H9 (cell line): ENCODE data around the gene AFG1L. TPM values are rescaled to one million over a fixed set of nuclear protein-coding genes. Genes with fewer than 3 reads are reported as not detected.

Experiments used
- DNase-seq: peaks from one replicate; pipeline ENCODE4 v3.0.0-alpha.2; 2017
- H2AFZ ChIP-seq: one replicate; pipeline ENCODE4 v1.6.1; 2013; ENCODE audit warnings: mild to moderate bottlenecking, low read length, control low read depth, moderate library complexity
- H2AK5ac ChIP-seq: 2 replicates; pipeline ENCODE4 v1.6.1; 2013; ENCODE audit warnings: low read length, control low read depth, mixed read lengths; ENCODE audit not compliant: insufficient read length
- H2BK120ac ChIP-seq: one replicate; pipeline ENCODE4 v1.6.1; 2013; ENCODE audit warnings: low read depth, mild to moderate bottlenecking, low read length, control low read depth, inconsistent platforms; ENCODE audit not compliant: poor library complexity, severe bottlenecking
- H2BK12ac ChIP-seq: 2 replicates; pipeline ENCODE4 v1.6.1; 2013; ENCODE audit warnings: low read length, control low read depth, mixed read lengths, low read depth; ENCODE audit not compliant: insufficient read length
- H2BK15ac ChIP-seq: 2 replicates; pipeline ENCODE4 v1.6.1; 2013; ENCODE audit warnings: low read depth, low read length, control low read depth
- H2BK20ac ChIP-seq: one replicate; pipeline ENCODE4 v1.6.1; 2013; ENCODE audit warnings: low read depth, mild to moderate bottlenecking, low read length, control low read depth, inconsistent platforms; ENCODE audit not compliant: poor library complexity, severe bottlenecking
- H2BK5ac ChIP-seq: 2 replicates; pipeline ENCODE4 v1.6.1; 2013; ENCODE audit warnings: low read length, control low read depth, mixed read lengths; ENCODE audit not compliant: insufficient read length
- H3K14ac ChIP-seq: 2 replicates; pipeline ENCODE4 v1.6.1; 2013; ENCODE audit warnings: low read length, control low read depth; ENCODE audit not compliant: insufficient read depth
- H3K18ac ChIP-seq: 2 replicates; pipeline ENCODE4 v1.6.1; 2013; ENCODE audit warnings: low read depth, mild to moderate bottlenecking, mixed read lengths, low read length, control low read depth; ENCODE audit not compliant: insufficient read length
- H3K23ac ChIP-seq: 2 replicates; pipeline ENCODE4 v1.6.1; 2013; ENCODE audit warnings: low read length, control low read depth, mixed read lengths, low read depth; ENCODE audit not compliant: insufficient read length
- H3K23me2 ChIP-seq: 2 replicates; pipeline ENCODE4 v1.6.1; 2013; ENCODE audit warnings: low read depth, mild to moderate bottlenecking, mixed read lengths, low read length, control low read depth; ENCODE audit not compliant: insufficient read length, poor library complexity, severe bottlenecking
- H3K27ac ChIP-seq: 2 replicates; pipeline ENCODE4 v1.5.1; 2013; ENCODE audit warnings: low read length, control low read depth, mixed read lengths, low read depth; ENCODE audit not compliant: insufficient read length
- H3K27me3 ChIP-seq: 2 replicates; pipeline ENCODE4 v1.6.1; 2013; ENCODE audit warnings: low read length, control low read depth, inconsistent platforms; ENCODE audit not compliant: insufficient read depth
- H3K4ac ChIP-seq: 2 replicates; pipeline ENCODE4 v1.6.1; 2013; ENCODE audit warnings: low read depth, mild to moderate bottlenecking, control low read depth, inconsistent platforms, low read length, moderate library complexity
- H3K4me1 ChIP-seq: 2 replicates; pipeline ENCODE4 v1.6.1; 2013; ENCODE audit warnings: low read length, control low read depth, inconsistent platforms; ENCODE audit not compliant: insufficient read depth
- H3K4me2 ChIP-seq: 2 replicates; pipeline ENCODE4 v1.6.1; 2013; ENCODE audit warnings: low read length, control low read depth, mixed read lengths; ENCODE audit not compliant: insufficient read length, insufficient read depth
- H3K56ac ChIP-seq: 2 replicates; pipeline ENCODE4 v1.6.1; 2013; ENCODE audit warnings: low read depth, mild to moderate bottlenecking, mixed read lengths, low read length, control low read depth; ENCODE audit not compliant: insufficient read length
- H3K79me1 ChIP-seq: 2 replicates; pipeline ENCODE4 v1.6.1; 2013; ENCODE audit warnings: low read depth, mild to moderate bottlenecking, moderate library complexity, low read length, control low read depth, inconsistent platforms; ENCODE audit not compliant: insufficient read depth, poor library complexity, severe bottlenecking
- H3K79me2 ChIP-seq: 2 replicates; pipeline ENCODE4 v1.6.1; 2013; ENCODE audit warnings: low read length, control low read depth, inconsistent platforms; ENCODE audit not compliant: insufficient read depth
- H3K9ac ChIP-seq: 2 replicates; pipeline ENCODE4 v1.6.1; 2013; ENCODE audit warnings: low read length, control low read depth, mixed read lengths; ENCODE audit not compliant: insufficient read length; ENCODE audit errors: extremely low read depth
- H3K9me3 ChIP-seq: one replicate; pipeline ENCODE4 v1.6.1; 2013; ENCODE audit warnings: low read depth, low read length, inconsistent platforms; ENCODE audit not compliant: control insufficient read depth
- H3T11ph ChIP-seq: one replicate; pipeline ENCODE4 v1.6.1; 2013; ENCODE audit warnings: mild to moderate bottlenecking, low read length, control low read depth, inconsistent platforms
- H4K20me1 ChIP-seq: one replicate; pipeline ENCODE4 v1.6.1; 2013; ENCODE audit not compliant: control insufficient read depth, insufficient read length, insufficient read depth
- H4K5ac ChIP-seq: 2 replicates; pipeline ENCODE4 v1.6.1; 2013; ENCODE audit warnings: low read depth, mild to moderate bottlenecking, mixed read lengths, low read length, control low read depth; ENCODE audit not compliant: insufficient read length
- H4K8ac ChIP-seq: replicated peaks from 2 replicates; pipeline ENCODE4 v1.6.1; 2013; ENCODE audit warnings: low read length, control low read depth, mixed read lengths, low read depth; ENCODE audit not compliant: insufficient read length
- H4K91ac ChIP-seq: 2 replicates; pipeline ENCODE4 v1.6.1; 2013; ENCODE audit warnings: low read depth, mild to moderate bottlenecking, moderate library complexity, mixed read lengths, low read length, control low read depth; ENCODE audit not compliant: insufficient read length
- H3K27ac Mint-ChIP-seq, 3 experiments: 2 replicates in 2 of 3; 3 replicates in 1 of 3; pipeline ENCODE4 v1.8.0; 2020 to 2021; ENCODE audit warnings: mixed read lengths in 3 of 3, mild to moderate bottlenecking in 1 of 3, moderate library complexity in 1 of 3
- H3K27me3 Mint-ChIP-seq: 2 replicates; pipeline ENCODE4 v1.8.0; 2021; ENCODE audit warnings: low read depth, mild to moderate bottlenecking, moderate library complexity, mixed read lengths
- H3K36me3 Mint-ChIP-seq, 3 experiments: 2 replicates in 2 of 3; 3 replicates in 1 of 3; pipeline ENCODE4 v1.8.0; 2020 to 2021; ENCODE audit warnings: low read depth in 3 of 3, mixed read lengths in 3 of 3; ENCODE audit not compliant: insufficient read depth in 1 of 3
- H3K4me1 Mint-ChIP-seq, 2 experiments: 2 replicates each; pipeline ENCODE4 v1.8.0; 2020; ENCODE audit warnings: mixed read lengths in 2 of 2
- H3K4me3 Mint-ChIP-seq, 2 experiments: 2 replicates in 1 of 2; 3 replicates in 1 of 2; pipeline ENCODE4 v1.8.0; 2020 to 2021; ENCODE audit warnings: mild to moderate bottlenecking in 2 of 2, mixed read lengths in 2 of 2, moderate library complexity in 1 of 2
- H3K9me3 Mint-ChIP-seq, 2 experiments: 2 replicates in 1 of 2; 3 replicates in 1 of 2; pipeline ENCODE4 v1.8.0; 2020; ENCODE audit warnings: mild to moderate bottlenecking in 2 of 2, mixed read lengths in 2 of 2, moderate library complexity in 1 of 2
- WGBS: extraction: QIAGEN DNeasy Blood & Tissue Kit; methylation state at CpG from one replicate; pipeline ENCODE4 v1.1.7; 2013; ENCODE audit warnings: missing lambda C conversion rate, low lambda C conversion rate, mixed read lengths; ENCODE audit not compliant: insufficient read length; ENCODE audit errors: extremely low coverage; 5-methylcytosine and 5-hydroxymethylcytosine counted together
- total RNA-seq: library from RNA; stranded (reverse); gene quantifications from 2 replicates; pipeline ENCODE4 v1.2.1, GENCODE V29; 2021
- TF ChIP-seq, protein P1 (sequence below): fragments of 200-600 bp; sonication (generic); conservative IDR thresholded peaks from 3 replicates; pipeline ENCODE4 v1.8.0; 2021; ENCODE audit warnings: antibody characterized with exemption, mild to moderate bottlenecking

AFG1L gene
- total RNA-seq, 1 experiment from 2014 or later, result 4.7 TPM

DNA sequence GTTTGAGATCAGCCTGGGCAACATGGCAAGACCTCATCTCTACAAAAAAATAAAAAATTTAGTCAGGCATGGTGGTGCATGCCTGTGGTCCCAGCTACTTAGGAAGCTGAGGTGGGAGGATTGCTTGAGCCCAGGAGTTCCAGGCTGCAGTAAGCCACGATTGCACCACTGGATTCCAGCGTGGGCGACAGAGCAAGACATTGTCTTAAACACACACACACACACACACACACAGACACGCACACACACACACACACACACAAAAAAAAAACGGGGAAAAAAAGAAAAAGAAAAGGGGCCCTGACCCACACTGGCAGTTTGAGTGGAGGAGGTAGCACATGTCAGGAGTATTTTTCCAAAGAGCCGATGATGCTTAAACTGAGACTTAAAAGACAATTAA lies 122.2 kb downstream of the AFG1L start:
- peaks cover 9 to 20% of the 10 kb centered on the region in 2 experiments; a peak in 4 of 5 replicates for H3K9me3 Mint-ChIP-seq
- Histone ChIP-seq H3K4me2 (no peak overlapping the region), H2BK12ac (no peak overlapping the region), H3K79me2 (no peaks in the 10 kb centered on the region), H3K14ac (no peak overlapping the region), H4K91ac (no peak overlapping the region), H3K4me1 (no peaks in the 10 kb centered on the region), H4K20me1 (no peaks in the 10 kb centered on the region), H3K79me1 (no peaks in the 10 kb centered on the region), H3K27ac (no peak overlapping the region), H3K9me3 (no peaks in the 10 kb centered on the region), H4K5ac (no peak overlapping the region), H3K9ac (no peak overlapping the region), H3K27me3 (no peaks in the 10 kb centered on the region), H3K23me2 (no peaks in the 10 kb centered on the region), H3K18ac (no peak overlapping the region), H2BK15ac (no peak overlapping the region), H3T11ph (no peak overlapping the region), H2BK5ac (no peak overlapping the region), H2AK5ac (no peak overlapping the region), H2BK120ac (no peak overlapping the region), H3K56ac (no peak overlapping the region), H4K8ac (no peak overlapping the region), H3K23ac (no peak overlapping the region), H2BK20ac (no peak overlapping the region), H3K4ac (no peak overlapping the region), H2AFZ (no peak overlapping the region)
- WGBS, result no CpG with 5 or more reads among the region's 6 CpGs
- H3K27ac Mint-ChIP-seq, result no peak overlapping the region
- DNase-seq, result no peak
- no peaks in the 10 kb centered on the region; the same call in none of the 2 replicates for H3K27me3 Mint-ChIP-seq
- no peak overlapping the region for H3K4me3 Mint-ChIP-seq
- TF ChIP-seq, protein P1, sequence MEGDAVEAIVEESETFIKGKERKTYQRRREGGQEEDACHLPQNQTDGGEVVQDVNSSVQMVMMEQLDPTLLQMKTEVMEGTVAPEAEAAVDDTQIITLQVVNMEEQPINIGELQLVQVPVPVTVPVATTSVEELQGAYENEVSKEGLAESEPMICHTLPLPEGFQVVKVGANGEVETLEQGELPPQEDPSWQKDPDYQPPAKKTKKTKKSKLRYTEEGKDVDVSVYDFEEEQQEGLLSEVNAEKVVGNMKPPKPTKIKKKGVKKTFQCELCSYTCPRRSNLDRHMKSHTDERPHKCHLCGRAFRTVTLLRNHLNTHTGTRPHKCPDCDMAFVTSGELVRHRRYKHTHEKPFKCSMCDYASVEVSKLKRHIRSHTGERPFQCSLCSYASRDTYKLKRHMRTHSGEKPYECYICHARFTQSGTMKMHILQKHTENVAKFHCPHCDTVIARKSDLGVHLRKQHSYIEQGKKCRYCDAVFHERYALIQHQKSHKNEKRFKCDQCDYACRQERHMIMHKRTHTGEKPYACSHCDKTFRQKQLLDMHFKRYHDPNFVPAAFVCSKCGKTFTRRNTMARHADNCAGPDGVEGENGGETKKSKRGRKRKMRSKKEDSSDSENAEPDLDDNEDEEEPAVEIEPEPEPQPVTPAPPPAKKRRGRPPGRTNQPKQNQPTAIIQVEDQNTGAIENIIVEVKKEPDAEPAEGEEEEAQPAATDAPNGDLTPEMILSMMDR, result no peak
- peaks cover 0 to 4% (median 2%) of the 10 kb centered on the region in 3 experiments; a peak in 5 of 7 replicates for H3K36me3 Mint-ChIP-seq
- peaks cover 4% of the 10 kb centered on the region in 2 experiments for H3K4me1 Mint-ChIP-seq
